SIG-M5 treated with dmso at 0.1 percent for 504 hours (cell line): ENCODE measurements around the gene VILL.
"Not testable (repeated sequence)": the region's sequence is repeated elsewhere in the genome, so short reads cannot be mapped to it uniquely, and the experiment has no call there.

Source experiments
- DNase-seq: peaks from one replicate; lab custom pipeline; 2025; ENCODE audit not compliant: unreplicated experiment; lab: John Stamatoyannopoulos, UW

The VILL gene

GRCh38 chr3:38032328-38032865 lies 41.8 kb downstream of the VILL start:
- DNase-seq = no peak

- DNase-seq = not testable (repeated sequence)
Observed at GRCh38 chr3:38033586-38033985, 43.0 kb downstream of the VILL start.

- not testable (repeated sequence) for DNase-seq
Observed at GRCh38 chr3:38034335-38034734, 43.7 kb downstream of the VILL start.

GRCh38 chr3:38036286-38036685 lies 45.7 kb downstream of the VILL start:
- no peak for DNase-seq

- no peak for DNase-seq
Observed at GRCh38 chr3:38036906-38037305, 46.3 kb downstream of the VILL start.

GRCh38 chr3:38038447-38038911 lies 47.9 kb downstream of the VILL start:
- no peak for DNase-seq

GRCh38 chr3:38039101-38039898 lies 48.7 kb downstream of the VILL start, which contains the start of gene DLEC1:
DLEC1 (plus strand) TSS chr3:38039208; CDS start chr3:38039226, 18 bp downstream.
- DNase-seq = no peak

GRCh38 chr3:38039899-38040261 lies 49.3 kb downstream of the VILL start:
- DNase-seq = peak; percentile 82

- no peak for DNase-seq
Observed at GRCh38 chr3:38040401-38040800, 49.8 kb downstream of the VILL start.

GRCh38 chr3:38043486-38043885 lies 52.9 kb downstream of the VILL start:
- DNase-seq = no peak

GRCh38 chr3:38046027-38046426 lies 55.4 kb downstream of the VILL start:
- DNase-seq = no peak

- DNase-seq = no peak
Observed at GRCh38 chr3:38046821-38047220, 56.2 kb downstream of the VILL start.

GRCh38 chr3:38047896-38048295 lies 57.3 kb downstream of the VILL start:
- no peak for DNase-seq

GRCh38 chr3:38049358-38050126 lies 59.0 kb downstream of the VILL start:
- DNase-seq = no peak

- DNase-seq = no peak
Observed at GRCh38 chr3:38051131-38051530, 60.5 kb downstream of the VILL start.

- DNase-seq = not testable (repeated sequence)
Observed at GRCh38 chr3:38053286-38053685, 62.7 kb downstream of the VILL start.

- DNase-seq = not testable (repeated sequence)
Observed at GRCh38 chr3:38053813-38054498, 63.4 kb downstream of the VILL start.

- no peak for DNase-seq
Observed at GRCh38 chr3:38054499-38055001, 64.0 kb downstream of the VILL start.
